ENCODE measurements around the gene MYCBPAP.

MYCBPAP gene

GRCh38 chr17:50527155-50527762 is 19.0 kb downstream of the MYCBPAP start:
- no peak overlapping the region for H3K4me3 ChIP-seq (ENCODE audit: low read depth, low read length)
- no peaks in the 10 kb centered on the region for H3K36me3 ChIP-seq (ENCODE audit: control insufficient read depth, insufficient read depth, low read length)
- no peak overlapping the region for H3K9ac ChIP-seq (ENCODE audit: low read depth, low read length)
- H3K4me1 ChIP-seq (ENCODE audit: control insufficient read depth, insufficient read depth, low read length): peaks cover 4% of the 10 kb centered on the region
- H3K9me3 ChIP-seq (ENCODE audit: control insufficient read depth, insufficient read depth, low read length): no peaks in the 10 kb centered on the region
- peaks cover 17% of the 10 kb centered on the region for H3K27me3 ChIP-seq (ENCODE audit: control insufficient read depth, insufficient read depth, low read length)

- Histone ChIP-seq H3K27me3 (ENCODE audit: control insufficient read depth, insufficient read depth, low read length) (peaks cover 25% of the 10 kb centered on the region), H3K4me1 (ENCODE audit: control insufficient read depth, insufficient read depth, low read length) (peaks cover 4% of the 10 kb centered on the region), H3K4me3 (ENCODE audit: low read depth, low read length) (no peak overlapping the region), H3K36me3 (ENCODE audit: control insufficient read depth, insufficient read depth, low read length) (no peaks in the 10 kb centered on the region), H3K9ac (ENCODE audit: low read depth, low read length) (no peak overlapping the region), H3K9me3 (ENCODE audit: control insufficient read depth, insufficient read depth, low read length) (no peaks in the 10 kb centered on the region)
These were observed 19.8 kb downstream of the MYCBPAP start for GRCh38 chr17:50527949-50528474.

GRCh38 chr17:50529849-50530248 is 21.6 kb downstream of the MYCBPAP start:
- H3K27me3 ChIP-seq (ENCODE audit: control insufficient read depth, insufficient read depth, low read length): peaks cover 40% of the 10 kb centered on the region
- H3K36me3 ChIP-seq (ENCODE audit: control insufficient read depth, insufficient read depth, low read length): no peaks in the 10 kb centered on the region
- no peak overlapping the region for H3K4me3 ChIP-seq (ENCODE audit: low read depth, low read length)
- H3K9ac ChIP-seq (ENCODE audit: low read depth, low read length): no peak overlapping the region
- peaks cover 9% of the 10 kb centered on the region for H3K4me1 ChIP-seq (ENCODE audit: control insufficient read depth, insufficient read depth, low read length)
- no peaks in the 10 kb centered on the region for H3K9me3 ChIP-seq (ENCODE audit: control insufficient read depth, insufficient read depth, low read length)

GRCh38 chr17:50531428-50532025 is 23.3 kb downstream of the MYCBPAP start:
- peaks cover 9% of the 10 kb centered on the region for H3K4me1 ChIP-seq (ENCODE audit: control insufficient read depth, insufficient read depth, low read length)
- H3K9me3 ChIP-seq (ENCODE audit: control insufficient read depth, insufficient read depth, low read length): no peaks in the 10 kb centered on the region
- H3K9ac ChIP-seq (ENCODE audit: low read depth, low read length): no peak overlapping the region
- H3K4me3 ChIP-seq (ENCODE audit: low read depth, low read length): no peak overlapping the region
- peaks cover 40% of the 10 kb centered on the region for H3K27me3 ChIP-seq (ENCODE audit: control insufficient read depth, insufficient read depth, low read length)
- no peaks in the 10 kb centered on the region for H3K36me3 ChIP-seq (ENCODE audit: control insufficient read depth, insufficient read depth, low read length)

- peaks cover 40% of the 10 kb centered on the region for H3K27me3 ChIP-seq (ENCODE audit: control insufficient read depth, insufficient read depth, low read length)
- no peaks in the 10 kb centered on the region for H3K36me3 ChIP-seq (ENCODE audit: control insufficient read depth, insufficient read depth, low read length)
- peak within 1 kb of the TSS; percentile 59 for H3K4me3 ChIP-seq (ENCODE audit: low read depth, low read length)
- H3K9me3 ChIP-seq (ENCODE audit: control insufficient read depth, insufficient read depth, low read length): no peaks in the 10 kb centered on the region
- H3K4me1 ChIP-seq (ENCODE audit: control insufficient read depth, insufficient read depth, low read length): peaks cover 9% of the 10 kb centered on the region
- peak within 1 kb of the TSS; percentile 37 for H3K9ac ChIP-seq (ENCODE audit: low read depth, low read length)
These were observed 24.3 kb downstream of the MYCBPAP start, which contains the start of gene EPN3 for GRCh38 chr17:50532452-50533024. TSS of gene EPN3 (plus strand) at chr17:50532735. CDS start at chr17:50536557, 3,822 bp downstream.

- Histone ChIP-seq H3K4me3 (ENCODE audit: low read depth, low read length) (peak overlapping the region; percentile 59), H3K9me3 (ENCODE audit: control insufficient read depth, insufficient read depth, low read length) (no peaks in the 10 kb centered on the region), H3K4me1 (ENCODE audit: control insufficient read depth, insufficient read depth, low read length) (peaks cover 9% of the 10 kb centered on the region), H3K9ac (ENCODE audit: low read depth, low read length) (no peak overlapping the region), H3K27me3 (ENCODE audit: control insufficient read depth, insufficient read depth, low read length) (peaks cover 40% of the 10 kb centered on the region), H3K36me3 (ENCODE audit: control insufficient read depth, insufficient read depth, low read length) (no peaks in the 10 kb centered on the region)
These were observed 24.9 kb downstream of the MYCBPAP start for GRCh38 chr17:50533185-50533584.

- H3K36me3 ChIP-seq (ENCODE audit: control insufficient read depth, insufficient read depth, low read length): no peaks in the 10 kb centered on the region
- peak overlapping the region; percentile 59 for H3K4me3 ChIP-seq (ENCODE audit: low read depth, low read length)
- H3K9me3 ChIP-seq (ENCODE audit: control insufficient read depth, insufficient read depth, low read length): no peaks in the 10 kb centered on the region
- H3K4me1 ChIP-seq (ENCODE audit: control insufficient read depth, insufficient read depth, low read length): peaks cover 12% of the 10 kb centered on the region
- peaks cover 40% of the 10 kb centered on the region for H3K27me3 ChIP-seq (ENCODE audit: control insufficient read depth, insufficient read depth, low read length)
- H3K9ac ChIP-seq (ENCODE audit: low read depth, low read length): no peak overlapping the region
These were observed 25.5 kb downstream of the MYCBPAP start for GRCh38 chr17:50533720-50534148.

GRCh38 chr17:50534222-50534978 is 26.2 kb downstream of the MYCBPAP start:
- Histone ChIP-seq H3K9ac (ENCODE audit: low read depth, low read length) (no peak overlapping the region), H3K4me1 (ENCODE audit: control insufficient read depth, insufficient read depth, low read length) (peaks cover 12% of the 10 kb centered on the region), H3K36me3 (ENCODE audit: control insufficient read depth, insufficient read depth, low read length) (no peaks in the 10 kb centered on the region), H3K4me3 (ENCODE audit: low read depth, low read length) (peak overlapping the region; percentile 59), H3K27me3 (ENCODE audit: control insufficient read depth, insufficient read depth, low read length) (peaks cover 37% of the 10 kb centered on the region), H3K9me3 (ENCODE audit: control insufficient read depth, insufficient read depth, low read length) (no peaks in the 10 kb centered on the region)

GRCh38 chr17:50534979-50535326 is 26.7 kb downstream of the MYCBPAP start:
- Histone ChIP-seq H3K27me3 (ENCODE audit: control insufficient read depth, insufficient read depth, low read length) (peaks cover 34% of the 10 kb centered on the region), H3K9ac (ENCODE audit: low read depth, low read length) (no peak overlapping the region), H3K36me3 (ENCODE audit: control insufficient read depth, insufficient read depth, low read length) (no peaks in the 10 kb centered on the region), H3K9me3 (ENCODE audit: control insufficient read depth, insufficient read depth, low read length) (no peaks in the 10 kb centered on the region), H3K4me3 (ENCODE audit: low read depth, low read length) (no peak overlapping the region), H3K4me1 (ENCODE audit: control insufficient read depth, insufficient read depth, low read length) (peaks cover 12% of the 10 kb centered on the region)

- Histone ChIP-seq H3K36me3 (ENCODE audit: control insufficient read depth, insufficient read depth, low read length) (no peaks in the 10 kb centered on the region), H3K4me1 (ENCODE audit: control insufficient read depth, insufficient read depth, low read length) (peaks cover 15% of the 10 kb centered on the region), H3K27me3 (ENCODE audit: control insufficient read depth, insufficient read depth, low read length) (peaks cover 34% of the 10 kb centered on the region), H3K9ac (ENCODE audit: low read depth, low read length) (no peak overlapping the region), H3K4me3 (ENCODE audit: low read depth, low read length) (no peak overlapping the region), H3K9me3 (ENCODE audit: control insufficient read depth, insufficient read depth, low read length) (no peaks in the 10 kb centered on the region)
These were observed 27.2 kb downstream of the MYCBPAP start for GRCh38 chr17:50535407-50535806.

- H3K36me3 ChIP-seq (ENCODE audit: control insufficient read depth, insufficient read depth, low read length): no peaks in the 10 kb centered on the region
- H3K4me3 ChIP-seq (ENCODE audit: low read depth, low read length): no peak overlapping the region
- H3K27me3 ChIP-seq (ENCODE audit: control insufficient read depth, insufficient read depth, low read length): peaks cover 34% of the 10 kb centered on the region
- H3K9me3 ChIP-seq (ENCODE audit: control insufficient read depth, insufficient read depth, low read length): no peaks in the 10 kb centered on the region
- peaks cover 14% of the 10 kb centered on the region for H3K4me1 ChIP-seq (ENCODE audit: control insufficient read depth, insufficient read depth, low read length)
- H3K9ac ChIP-seq (ENCODE audit: low read depth, low read length): no peak overlapping the region
These were observed 28.7 kb downstream of the MYCBPAP start for GRCh38 chr17:50536683-50537646.
